ENCODE data around the gene PTOV1.

DNA sequence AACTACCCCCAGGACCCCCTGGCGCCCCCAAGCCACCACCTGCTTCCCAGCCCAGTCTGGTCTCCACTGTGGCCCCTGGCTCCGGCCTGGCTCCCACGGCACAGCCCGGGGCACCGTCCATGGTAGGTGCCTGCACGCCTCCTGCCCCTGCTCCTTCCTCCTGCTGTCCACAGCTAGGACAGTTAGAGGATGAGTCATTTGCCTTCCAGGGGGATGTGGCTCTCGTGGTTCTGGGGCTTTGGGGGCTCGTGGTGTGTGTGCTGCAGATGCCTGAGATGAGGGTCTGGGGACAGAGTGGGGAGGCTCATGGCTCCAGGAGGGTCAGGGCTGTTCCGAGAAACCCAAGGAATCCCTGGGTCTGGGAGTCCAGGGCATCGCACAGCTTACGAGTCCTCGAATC is 20.2 kb upstream of the PTOV1 start:
- TF ChIP-seq, protein P1, sequence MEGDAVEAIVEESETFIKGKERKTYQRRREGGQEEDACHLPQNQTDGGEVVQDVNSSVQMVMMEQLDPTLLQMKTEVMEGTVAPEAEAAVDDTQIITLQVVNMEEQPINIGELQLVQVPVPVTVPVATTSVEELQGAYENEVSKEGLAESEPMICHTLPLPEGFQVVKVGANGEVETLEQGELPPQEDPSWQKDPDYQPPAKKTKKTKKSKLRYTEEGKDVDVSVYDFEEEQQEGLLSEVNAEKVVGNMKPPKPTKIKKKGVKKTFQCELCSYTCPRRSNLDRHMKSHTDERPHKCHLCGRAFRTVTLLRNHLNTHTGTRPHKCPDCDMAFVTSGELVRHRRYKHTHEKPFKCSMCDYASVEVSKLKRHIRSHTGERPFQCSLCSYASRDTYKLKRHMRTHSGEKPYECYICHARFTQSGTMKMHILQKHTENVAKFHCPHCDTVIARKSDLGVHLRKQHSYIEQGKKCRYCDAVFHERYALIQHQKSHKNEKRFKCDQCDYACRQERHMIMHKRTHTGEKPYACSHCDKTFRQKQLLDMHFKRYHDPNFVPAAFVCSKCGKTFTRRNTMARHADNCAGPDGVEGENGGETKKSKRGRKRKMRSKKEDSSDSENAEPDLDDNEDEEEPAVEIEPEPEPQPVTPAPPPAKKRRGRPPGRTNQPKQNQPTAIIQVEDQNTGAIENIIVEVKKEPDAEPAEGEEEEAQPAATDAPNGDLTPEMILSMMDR (IDR thresholded peaks at IDR 0.05): no peak
- no peak for TF ChIP-seq EZH2 (IDR thresholded peaks at IDR 0.05; ENCODE audit: borderline replicate concordance, insufficient read depth, low read depth, low read length, poor library complexity, severe bottlenecking)
